ENCODE data around the gene GTF3C5. TPM values are rescaled to one million over a fixed set of nuclear protein-coding genes. Genes with fewer than 3 reads are reported as not detected.
"Not testable (repeated sequence)": the region's sequence is repeated elsewhere in the genome, so short reads cannot be mapped to it uniquely, and the experiment has no call there.

Gene GTF3C5
- total RNA-seq, 2 experiments from 2014 or later, result 91.6 to 97.0 TPM

DNA sequence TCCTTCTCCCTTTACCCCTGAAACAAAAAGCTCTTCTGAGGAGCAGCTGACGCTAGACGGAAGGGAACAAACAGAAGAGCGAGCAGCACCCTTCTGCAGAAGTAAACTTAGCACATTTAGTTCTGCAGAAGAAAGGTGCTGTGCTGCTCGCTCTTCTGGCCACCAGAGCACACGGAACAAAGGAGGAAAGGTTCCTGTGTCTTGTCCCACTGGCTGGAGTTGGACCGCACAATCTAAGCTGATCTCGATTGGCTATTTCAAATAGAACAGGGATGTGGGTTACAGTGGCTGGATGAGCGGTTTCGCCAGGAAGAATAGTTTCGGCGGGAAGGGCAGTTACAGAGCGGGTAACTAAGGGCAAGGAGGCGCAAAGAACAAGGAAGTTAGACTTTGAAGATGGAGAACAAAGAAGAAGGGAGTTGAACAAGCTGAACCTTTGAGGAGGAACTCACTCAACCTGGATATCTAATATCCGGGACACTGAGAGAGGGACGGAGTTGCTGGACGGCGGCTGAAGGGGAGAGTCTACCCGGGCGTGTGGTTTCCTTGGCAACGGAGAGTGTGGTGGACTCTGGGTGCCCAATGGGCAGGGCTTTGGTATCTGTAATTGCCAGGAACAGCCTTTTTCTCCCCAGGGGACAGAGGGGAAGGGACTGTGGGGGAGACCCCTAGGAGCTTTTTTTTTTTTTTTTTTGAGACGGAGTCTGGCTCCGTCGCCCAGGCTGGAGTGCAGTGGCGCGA lies 7.1 kb downstream of the GTF3C5 start:
- Histone ChIP-seq H3K9me3 (ENCODE audit: low read length) (no peaks in the 10 kb centered on the region), H3K36me3 (ENCODE audit: insufficient read depth, low read length) (peaks cover 50% of the 10 kb centered on the region), H3K9me2 (ENCODE audit: insufficient read depth, low read length) (no peaks in the 10 kb centered on the region), H3K4me2 (ENCODE audit: low read length) (no peak overlapping the region), H3K4me3 (ENCODE audit: low read depth, low read length, poor library complexity, severe bottlenecking) (no peak overlapping the region), H2AFZ (ENCODE audit: low read length) (no peak overlapping the region), H3K27ac (ENCODE audit: low read depth, low read length, poor library complexity, severe bottlenecking) (no peak overlapping the region), H4K20me1 (ENCODE audit: insufficient read depth, low read length) (peaks cover 26% of the 10 kb centered on the region), H3K4me1 (ENCODE audit: insufficient read depth, low read length, poor library complexity, severe bottlenecking) (no peaks in the 10 kb centered on the region), H3K79me2 (ENCODE audit: insufficient read depth, low read depth, low read length) (peaks cover 67% of the 10 kb centered on the region)
- intact Hi-C loops (cut with micrococcal nuclease; ENCODE audit: unreplicated experiment), result no loop called here
- ChIA-PET CTCF (ENCODE audit: unreplicated experiment) (no interaction called here), POLR2A (no interaction called here)
- no TSS peak for BruUV-seq (replicated peaks)
- TF ChIP-seq, protein P1, sequence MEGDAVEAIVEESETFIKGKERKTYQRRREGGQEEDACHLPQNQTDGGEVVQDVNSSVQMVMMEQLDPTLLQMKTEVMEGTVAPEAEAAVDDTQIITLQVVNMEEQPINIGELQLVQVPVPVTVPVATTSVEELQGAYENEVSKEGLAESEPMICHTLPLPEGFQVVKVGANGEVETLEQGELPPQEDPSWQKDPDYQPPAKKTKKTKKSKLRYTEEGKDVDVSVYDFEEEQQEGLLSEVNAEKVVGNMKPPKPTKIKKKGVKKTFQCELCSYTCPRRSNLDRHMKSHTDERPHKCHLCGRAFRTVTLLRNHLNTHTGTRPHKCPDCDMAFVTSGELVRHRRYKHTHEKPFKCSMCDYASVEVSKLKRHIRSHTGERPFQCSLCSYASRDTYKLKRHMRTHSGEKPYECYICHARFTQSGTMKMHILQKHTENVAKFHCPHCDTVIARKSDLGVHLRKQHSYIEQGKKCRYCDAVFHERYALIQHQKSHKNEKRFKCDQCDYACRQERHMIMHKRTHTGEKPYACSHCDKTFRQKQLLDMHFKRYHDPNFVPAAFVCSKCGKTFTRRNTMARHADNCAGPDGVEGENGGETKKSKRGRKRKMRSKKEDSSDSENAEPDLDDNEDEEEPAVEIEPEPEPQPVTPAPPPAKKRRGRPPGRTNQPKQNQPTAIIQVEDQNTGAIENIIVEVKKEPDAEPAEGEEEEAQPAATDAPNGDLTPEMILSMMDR (conservative IDR thresholded peaks at IDR 0.05; ENCODE audit: low read length), result no peak
- no peak for TF ChIP-seq EZH2phosphoT487 (IDR thresholded peaks at IDR 0.05; ENCODE audit: borderline replicate concordance, low read depth, low read length)
- no peak for DNase-seq (ENCODE audit: low spot score)

DNA sequence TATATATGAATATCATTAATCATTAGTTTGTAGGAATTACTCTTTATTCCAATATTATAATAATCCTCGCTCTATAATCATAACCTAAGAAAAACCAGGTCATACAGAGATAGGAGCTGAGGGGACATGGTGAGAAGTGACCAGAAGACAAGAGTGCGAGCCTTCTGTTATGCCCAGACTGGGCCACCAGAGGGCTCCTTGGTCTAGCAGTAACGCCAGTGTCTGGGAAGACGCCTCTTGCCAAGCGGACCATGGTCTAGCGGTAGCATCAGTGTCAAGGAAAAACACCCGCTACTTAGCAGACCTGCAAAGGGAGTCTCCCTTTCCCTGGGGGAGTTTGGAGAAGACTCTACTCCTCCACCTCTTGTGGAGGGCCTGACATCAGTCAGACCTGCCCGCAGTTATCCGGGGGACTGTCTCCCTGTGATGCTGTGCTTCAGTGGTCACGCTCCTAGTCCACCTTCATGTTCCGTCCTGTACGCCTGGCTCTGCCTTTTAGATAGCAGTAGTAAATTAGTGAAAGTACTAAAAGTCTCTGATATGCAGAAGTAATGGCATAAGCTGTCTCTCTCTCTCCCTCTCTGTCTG lies 10.2 kb downstream of the GTF3C5 start:
- H3K36me3 ChIP-seq (ENCODE audit: insufficient read depth, low read length), result peaks cover 68% of the 10 kb centered on the region
- TF ChIP-seq, protein P1 (conservative IDR thresholded peaks at IDR 0.05; ENCODE audit: low read length), result peak; percentile 75

DNA sequence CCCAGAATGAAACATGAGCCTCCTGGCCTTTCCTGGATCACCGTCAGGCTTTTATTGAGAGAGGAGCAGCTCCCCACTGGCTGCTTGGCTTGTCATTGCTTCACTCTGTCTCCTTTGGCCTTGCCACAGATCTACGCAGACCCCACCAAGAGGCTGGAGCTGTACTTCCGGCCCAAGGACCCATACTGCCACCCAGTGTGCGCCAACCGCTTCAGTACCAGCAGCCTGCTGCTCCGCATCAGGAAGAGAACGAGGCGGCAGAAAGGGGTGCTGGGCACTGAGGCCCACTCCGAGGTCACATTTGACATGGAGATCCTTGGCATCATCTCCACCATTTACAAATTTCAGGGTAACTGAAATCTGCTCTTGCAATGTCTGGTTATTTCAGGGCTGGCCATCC lies 11.2 kb downstream of the GTF3C5 start:
- Histone ChIP-seq H2AFZ (ENCODE audit: low read length) (no peak overlapping the region), H3K4me1 (ENCODE audit: insufficient read depth, low read length, poor library complexity, severe bottlenecking) (no peaks in the 10 kb centered on the region), H4K20me1 (ENCODE audit: insufficient read depth, low read length) (peaks cover 14% of the 10 kb centered on the region), H3K9me2 (ENCODE audit: insufficient read depth, low read length) (no peaks in the 10 kb centered on the region), H3K4me3 (ENCODE audit: low read depth, low read length, poor library complexity, severe bottlenecking) (no peak overlapping the region), H3K4me2 (ENCODE audit: low read length) (no peak overlapping the region), H3K27ac (ENCODE audit: low read depth, low read length, poor library complexity, severe bottlenecking) (no peak overlapping the region), H3K79me2 (ENCODE audit: insufficient read depth, low read depth, low read length) (peaks cover 28% of the 10 kb centered on the region), H3K9me3 (ENCODE audit: low read length) (no peaks in the 10 kb centered on the region), H3K36me3 (ENCODE audit: insufficient read depth, low read length) (peaks cover 75% of the 10 kb centered on the region)
- DNase-seq (ENCODE audit: low spot score), result no peak
- intact Hi-C loops (cut with micrococcal nuclease; ENCODE audit: unreplicated experiment), result loop anchor here (2.0 kb wide), 1 partner anchor 103 kb away; no protein-coding TSS in a partner anchor
- ChIA-PET POLR2A (interaction anchor here (1.1 kb wide), 1 partner anchor 11 kb away, joined by 4 read pairs; the partner anchor contains the start of gene GTF3C5), CTCF (ENCODE audit: unreplicated experiment) (no interaction called here)
- BruUV-seq (replicated peaks), result no TSS peak
- no peak for TF ChIP-seq EZH2phosphoT487 (IDR thresholded peaks at IDR 0.05; ENCODE audit: borderline replicate concordance, low read depth, low read length)
- TF ChIP-seq, protein P1 (conservative IDR thresholded peaks at IDR 0.05; ENCODE audit: low read length), result no peak

More for the DNA sequence above, 10.2 kb downstream of the GTF3C5 start:
- H3K9me3 ChIP-seq (ENCODE audit: low read length); H3K9me2 ChIP-seq (ENCODE audit: insufficient read depth, low read length); BruUV-seq (replicated peaks); CTCF ChIA-PET (ENCODE audit: unreplicated experiment); POLR2A ChIA-PET; H2AFZ ChIP-seq (ENCODE audit: low read length); H3K27ac ChIP-seq (ENCODE audit: low read depth, low read length, poor library complexity, severe bottlenecking); H3K4me3 ChIP-seq (ENCODE audit: low read depth, low read length, poor library complexity, severe bottlenecking); H3K4me2 ChIP-seq (ENCODE audit: low read length); H3K4me1 ChIP-seq (ENCODE audit: insufficient read depth, low read length, poor library complexity, severe bottlenecking): not testable (repeated sequence)
- DNase-seq (ENCODE audit: low spot score), result peak; percentile 43
- H3K79me2 ChIP-seq (ENCODE audit: insufficient read depth, low read depth, low read length), result peaks cover 37% of the 10 kb centered on the region
- peaks cover 19% of the 10 kb centered on the region for H4K20me1 ChIP-seq (ENCODE audit: insufficient read depth, low read length)
- intact Hi-C loops (cut with micrococcal nuclease; ENCODE audit: unreplicated experiment), result loop anchor here (2.0 kb wide), 1 partner anchor 104 kb away; no protein-coding TSS in a partner anchor

Data from OCI-LY7 (cell line).